Chondrocyte (in vitro differentiated cells): ENCODE data around the gene SLC27A4. TPM values are rescaled to one million over a fixed set of nuclear protein-coding genes. Genes with fewer than 3 reads are reported as not detected.

ENCODE experiments used
- DNase-seq: peaks from one replicate; pipeline ENCODE4 v3.0.0; 2021; ENCODE audit warnings: mixed read lengths, low spot score
- H3K27ac Mint-ChIP-seq: one replicate; pipeline ENCODE4 v1.8.0; 2021; ENCODE audit warnings: mild to moderate bottlenecking, moderate library complexity, mixed read lengths; ENCODE audit not compliant: unreplicated experiment
- H3K27me3 Mint-ChIP-seq: 2 replicates; pipeline ENCODE4 v1.8.0; 2021; ENCODE audit warnings: low read depth, mixed read lengths
- H3K36me3 Mint-ChIP-seq: 2 replicates; pipeline ENCODE4 v1.8.0; 2021; ENCODE audit warnings: low read depth, mixed read lengths
- H3K4me1 Mint-ChIP-seq: 2 replicates; pipeline ENCODE4 v1.8.0; 2021; ENCODE audit warnings: low read depth, mild to moderate bottlenecking, mixed read lengths
- H3K4me3 Mint-ChIP-seq: one replicate; pipeline ENCODE4 v1.8.0; 2021; ENCODE audit warnings: mild to moderate bottlenecking, moderate library complexity, mixed read lengths; ENCODE audit not compliant: unreplicated experiment
- H3K9me3 Mint-ChIP-seq: 2 replicates; pipeline ENCODE4 v1.8.0; 2021; ENCODE audit warnings: low read depth, mixed read lengths
- CTCF ChIP-seq: fragments of 200-600 bp; sonication (generic); IDR thresholded peaks from 2 replicates; pipeline ENCODE4 v1.5.0; 2021; ENCODE audit warnings: antibody characterized with exemption, mild to moderate bottlenecking, moderate library complexity
- total RNA-seq: library from RNA; stranded (reverse); gene quantifications from 3 replicates; pipeline ENCODE4 v1.2.1, GENCODE V29; 2021

Gene SLC27A4
- total RNA-seq, 1 donor from 2014 or later = 42.1 TPM

- no peak for DNase-seq
- H3K4me1 Mint-ChIP-seq = peaks cover 4% of the 10 kb centered on the region
- no peaks in the 10 kb centered on the region for H3K9me3 Mint-ChIP-seq
- H3K36me3 Mint-ChIP-seq = peaks cover 10% of the 10 kb centered on the region
- TF ChIP-seq CTCF = no peak
- no peak overlapping the region for H3K27ac Mint-ChIP-seq
- no peaks in the 10 kb centered on the region for H3K27me3 Mint-ChIP-seq
- H3K4me3 Mint-ChIP-seq = no peak overlapping the region
Measured at GRCh38 chr9:128310461-128310860, 29.9 kb upstream of the SLC27A4 start.

DNA sequence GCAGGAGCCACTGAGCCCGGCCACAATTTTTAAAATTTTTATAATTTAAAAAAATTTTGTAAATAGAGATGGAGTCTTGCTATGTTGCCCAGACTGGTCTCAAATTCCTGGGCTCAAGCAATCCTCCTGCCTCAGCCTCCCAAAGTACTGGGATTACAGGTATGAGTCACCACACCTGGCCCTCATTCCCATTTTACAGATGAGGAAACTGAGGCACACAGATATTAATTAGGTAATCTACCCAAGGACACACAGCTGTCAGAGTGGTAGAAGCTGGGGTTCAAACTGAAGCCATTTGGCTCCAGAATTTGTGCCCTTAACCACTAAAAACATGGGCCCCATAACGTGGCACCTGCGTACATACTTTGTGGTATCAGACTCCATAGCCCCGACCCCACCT lies 25.6 kb upstream of the SLC27A4 start:
- peaks cover 9% of the 10 kb centered on the region for H3K36me3 Mint-ChIP-seq
- H3K9me3 Mint-ChIP-seq = no peaks in the 10 kb centered on the region

GRCh38 chr9:128316421-128316820 lies 23.9 kb upstream of the SLC27A4 start:
- H3K27ac Mint-ChIP-seq = no peak overlapping the region
- no peaks in the 10 kb centered on the region for H3K9me3 Mint-ChIP-seq
- no peak for TF ChIP-seq CTCF
- DNase-seq = no peak
- H3K4me3 Mint-ChIP-seq = no peak overlapping the region
- H3K36me3 Mint-ChIP-seq = peaks cover 5% of the 10 kb centered on the region
- H3K27me3 Mint-ChIP-seq = no peaks in the 10 kb centered on the region
- H3K4me1 Mint-ChIP-seq = peaks cover 2% of the 10 kb centered on the region

More for the DNA sequence above, 25.6 kb upstream of the SLC27A4 start:
- H3K27ac Mint-ChIP-seq = no peak overlapping the region
- H3K4me1 Mint-ChIP-seq = no peaks in the 10 kb centered on the region
- no peak overlapping the region for H3K4me3 Mint-ChIP-seq
- DNase-seq = no peak
- H3K27me3 Mint-ChIP-seq = no peaks in the 10 kb centered on the region
- no peak for TF ChIP-seq CTCF

DNA sequence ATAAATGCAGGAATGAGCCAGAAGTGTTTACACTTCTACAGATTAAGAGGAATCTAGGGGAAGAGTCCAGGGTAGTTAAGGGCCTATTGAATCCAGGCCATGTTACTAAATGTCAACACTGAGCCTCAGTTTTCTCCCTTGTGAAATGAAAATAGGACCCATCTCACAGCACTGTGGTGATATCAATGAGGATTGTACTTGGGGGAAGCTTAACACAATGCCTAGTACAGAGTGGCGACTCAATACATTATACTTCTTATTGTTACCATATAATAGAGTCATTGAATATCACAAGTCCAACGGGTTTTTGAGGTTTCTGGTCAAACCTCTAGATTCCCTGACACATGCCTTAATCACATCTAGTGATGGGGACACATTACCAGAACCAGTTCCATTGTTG lies 22.7 kb upstream of the SLC27A4 start:
- no peak for DNase-seq
- Mint-ChIP-seq H3K4me1 (peaks cover 7% of the 10 kb centered on the region), H3K9me3 (no peaks in the 10 kb centered on the region), H3K27ac (no peak overlapping the region), H3K27me3 (no peaks in the 10 kb centered on the region), H3K36me3 (peaks cover 5% of the 10 kb centered on the region), H3K4me3 (no peak overlapping the region)
- no peak for TF ChIP-seq CTCF

- H3K27me3 Mint-ChIP-seq = no peaks in the 10 kb centered on the region
- H3K36me3 Mint-ChIP-seq = peaks cover 5% of the 10 kb centered on the region
- no peaks in the 10 kb centered on the region for H3K9me3 Mint-ChIP-seq
- no peak for TF ChIP-seq CTCF
- peak overlapping the region; percentile 93 for H3K4me3 Mint-ChIP-seq
- peaks cover 23% of the 10 kb centered on the region for H3K4me1 Mint-ChIP-seq
- no peak overlapping the region for H3K27ac Mint-ChIP-seq
- no peak for DNase-seq
Measured at GRCh38 chr9:128321343-128321742, 19.0 kb upstream of the SLC27A4 start.
